CD14-positive monocyte (primary cell): Measurements from ENCODE around the gene UGCG. TPM values are rescaled to one million over a fixed set of nuclear protein-coding genes. Genes with fewer than 3 reads are reported as not detected.

Experiments used
- DNase-seq, 3 donors: peaks; one replicate each; pipeline ENCODE4 v3.0.0-alpha.2; 2011 to 2022
- H2AFZ ChIP-seq: 2 replicates; pipeline ENCODE4 v1.6.0; 2012; ENCODE audit warnings: mild to moderate bottlenecking, low read depth, low read length, inconsistent platforms; ENCODE audit not compliant: insufficient read depth, poor library complexity, severe bottlenecking
- H3K27ac ChIP-seq, 2 donors: 1 replicate in 1 of 2; 2 replicates in 1 of 2; pipeline ENCODE4 v1.5.1; 2012 to 2013; ENCODE audit warnings: low read length in 2 of 2, control low read depth in 1 of 2, inconsistent platforms in 1 of 2, low read depth in 1 of 2, mild to moderate bottlenecking in 1 of 2
- H3K27me3 ChIP-seq, 2 donors: one replicate each; pipeline versions ENCODE4 v1.6.0 to v1.6.1; 2011 to 2013; ENCODE audit warnings: low read length in 2 of 2; ENCODE audit not compliant: control insufficient read depth in 2 of 2, insufficient read depth in 2 of 2
- H3K36me3 ChIP-seq, 2 donors: replicated peaks in 1 of 2; 1 replicate in 1 of 2; 2 replicates in 1 of 2; pipeline versions ENCODE4 v1.5.1 to v1.6.1; 2012 to 2013; ENCODE audit warnings: low read length in 2 of 2, control low read depth in 1 of 2, inconsistent platforms in 1 of 2, mild to moderate bottlenecking in 1 of 2; ENCODE audit not compliant: insufficient read depth in 2 of 2, control insufficient read depth in 1 of 2
- H3K4me1 ChIP-seq, 2 donors: 1 replicate in 1 of 2; 2 replicates in 1 of 2; pipeline versions ENCODE4 v1.5.1 to v1.6.1; 2012 to 2013; ENCODE audit warnings: low read length in 2 of 2, control low read depth in 1 of 2, inconsistent platforms in 1 of 2, mild to moderate bottlenecking in 1 of 2, moderate library complexity in 1 of 2; ENCODE audit not compliant: insufficient read depth in 2 of 2, control insufficient read depth in 1 of 2
- H3K4me2 ChIP-seq: replicated peaks from 2 replicates; pipeline ENCODE3; 2012; ENCODE audit warnings: low read length, moderate library complexity, mild to moderate bottlenecking; ENCODE audit not compliant: poor library complexity, severe bottlenecking; ENCODE audit errors: extremely low read depth
- H3K4me3 ChIP-seq, 3 experiments: fragments of 200-600 bp in 1 of 3; sonication (generic) in 1 of 3; replicated peaks in 1 of 3; 1 replicate in 2 of 3; 2 replicates in 1 of 3; pipeline ENCODE4 v1.5.1; 2011 to 2013; ENCODE audit warnings: low read length in 3 of 3, mild to moderate bottlenecking in 3 of 3, control low read depth in 2 of 3, low read depth in 2 of 3, inconsistent platforms in 1 of 3, moderate library complexity in 1 of 3
- H3K79me2 ChIP-seq: 2 replicates; pipeline ENCODE4 v1.6.0; 2012; ENCODE audit warnings: mild to moderate bottlenecking, control low read depth, inconsistent platforms, low read length, moderate library complexity; ENCODE audit not compliant: insufficient read depth
- H3K9ac ChIP-seq: 2 replicates; pipeline ENCODE4 v1.6.0; 2017; ENCODE audit warnings: low read length, mild to moderate bottlenecking; ENCODE audit not compliant: insufficient read depth, poor library complexity, severe bottlenecking
- H3K9me3 ChIP-seq, 2 donors: replicated peaks in 1 of 2; 1 replicate in 1 of 2; 2 replicates in 1 of 2; pipeline versions ENCODE4 v1.5.1 to v1.6.1; 2012 to 2013; ENCODE audit warnings: low read length in 2 of 2, control low read depth in 1 of 2; ENCODE audit not compliant: control insufficient read depth in 1 of 2, insufficient read depth in 1 of 2
- H4K20me1 ChIP-seq: 2 replicates; pipeline ENCODE4 v1.6.0; 2012; ENCODE audit warnings: mild to moderate bottlenecking, low read length, control low read depth, moderate library complexity; ENCODE audit not compliant: insufficient read depth
- H3K27ac Mint-ChIP-seq, 7 donors: one replicate each; pipeline ENCODE4 v1.8.0; 2020; ENCODE audit warnings: mild to moderate bottlenecking in 7 of 7, mixed read lengths in 7 of 7, moderate library complexity in 6 of 7, inconsistent platforms in 2 of 7
- H3K27me3 Mint-ChIP-seq, 3 donors: one replicate each; pipeline ENCODE4 v1.8.0; 2021 to 2022; ENCODE audit warnings: low read depth in 3 of 3, mild to moderate bottlenecking in 3 of 3, mixed read lengths in 3 of 3, moderate library complexity in 3 of 3, inconsistent platforms in 1 of 3
- H3K36me3 Mint-ChIP-seq, 2 donors: one replicate each; pipeline ENCODE4 v1.8.0; 2020; ENCODE audit warnings: mixed read lengths in 2 of 2, inconsistent platforms in 1 of 2, mild to moderate bottlenecking in 1 of 2
- H3K4me1 Mint-ChIP-seq: one replicate; pipeline ENCODE4 v1.8.0; 2020; ENCODE audit warnings: mild to moderate bottlenecking, mixed read lengths
- H3K4me3 Mint-ChIP-seq, 2 donors: one replicate each; pipeline ENCODE4 v1.8.0; 2020; ENCODE audit warnings: mild to moderate bottlenecking in 2 of 2, mixed read lengths in 2 of 2, moderate library complexity in 1 of 2
- H3K9me3 Mint-ChIP-seq, 7 donors: one replicate each; pipeline ENCODE4 v1.8.0; 2020 to 2022; ENCODE audit warnings: mixed read lengths in 7 of 7, mild to moderate bottlenecking in 6 of 7, moderate library complexity in 6 of 7, inconsistent platforms in 2 of 7
- WGBS: methylation state at CpG from one replicate; pipeline ENCODE4 v1.1.5; 2013; ENCODE audit warnings: missing lambda C conversion rate; ENCODE audit not compliant: insufficient coverage; 5-methylcytosine and 5-hydroxymethylcytosine counted together
- intact Hi-C, 2 donors: fragments of 100-400 bp; cut with micrococcal nuclease; formaldehyde crosslinking; loops; one replicate each; pipeline versions ENCODE4 v1.15.0 to v1.15.1; 2023
- polyA plus RNA-seq, 3 donors: library from polyadenylated mRNA; depleted of rRNA in 1 of 3; unstranded in 2 of 3; stranded (reverse) in 1 of 3; fragments of 300-500 nt in 2 of 3; fragments of >200 nt in 1 of 3; fragmentation: Illumina TruSeq in 2 of 3; gene quantifications; 1 replicate in 2 of 3; 2 replicates in 1 of 3; pipeline ENCODE4 v1.2.3, GENCODE V29; 2012 to 2021
- TF ChIP-seq, protein P1 (sequence below): fragments of 200-600 bp; IDR thresholded peaks from one replicate; pipeline ENCODE4 v1.8.0; 2022; ENCODE audit warnings: antibody characterized with exemption, mild to moderate bottlenecking

Gene UGCG
- polyA plus RNA-seq, 3 donors, result 2.7 to 7.9 (median 4.1) TPM

DNA sequence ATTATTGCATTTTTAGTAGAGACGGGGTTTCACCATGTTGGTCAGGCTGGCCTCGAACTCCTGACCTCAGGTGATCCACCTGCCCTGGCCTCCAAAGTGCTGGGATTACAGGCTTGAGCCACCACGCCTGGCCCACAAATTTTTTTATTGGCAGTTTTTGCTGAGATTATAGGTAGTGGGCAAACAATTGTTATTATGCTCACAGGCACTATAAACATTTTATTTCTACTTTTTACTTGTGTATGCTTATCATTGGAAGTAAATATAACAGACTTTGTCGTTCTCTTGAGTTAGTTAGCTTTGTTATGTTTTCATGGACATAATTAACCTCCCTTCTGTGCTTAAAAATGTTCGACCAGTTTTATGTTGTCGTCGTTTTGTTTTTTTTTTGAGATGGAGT, 23.9 kb downstream of the UGCG start:
- Mint-ChIP-seq H3K9me3 (peaks cover 0 to 2% (median 0%) of the 10 kb centered on the region in 7 donors), H3K4me1 (peaks cover 3% of the 10 kb centered on the region), H3K27ac (no peak overlapping the region), H3K36me3 (peaks cover 23 to 48% of the 10 kb centered on the region in 2 donors), H3K4me3 (no peak overlapping the region), H3K27me3 (no peaks in the 10 kb centered on the region)
- Histone ChIP-seq H3K27me3 (no peaks in the 10 kb centered on the region), H2AFZ (no peak overlapping the region), H3K9me3 (no peaks in the 10 kb centered on the region), H4K20me1 (peaks cover under 1% of the 10 kb centered on the region), H3K79me2 (peaks cover 3% of the 10 kb centered on the region), H3K36me3 (peaks cover 3 to 18% of the 10 kb centered on the region in 2 donors), H3K27ac (no peak overlapping the region), H3K4me2 (no peak overlapping the region), H3K9ac (no peak overlapping the region), H3K4me1 (no peaks in the 10 kb centered on the region), H3K4me3 (no peak overlapping the region)
- TF ChIP-seq, protein P1, sequence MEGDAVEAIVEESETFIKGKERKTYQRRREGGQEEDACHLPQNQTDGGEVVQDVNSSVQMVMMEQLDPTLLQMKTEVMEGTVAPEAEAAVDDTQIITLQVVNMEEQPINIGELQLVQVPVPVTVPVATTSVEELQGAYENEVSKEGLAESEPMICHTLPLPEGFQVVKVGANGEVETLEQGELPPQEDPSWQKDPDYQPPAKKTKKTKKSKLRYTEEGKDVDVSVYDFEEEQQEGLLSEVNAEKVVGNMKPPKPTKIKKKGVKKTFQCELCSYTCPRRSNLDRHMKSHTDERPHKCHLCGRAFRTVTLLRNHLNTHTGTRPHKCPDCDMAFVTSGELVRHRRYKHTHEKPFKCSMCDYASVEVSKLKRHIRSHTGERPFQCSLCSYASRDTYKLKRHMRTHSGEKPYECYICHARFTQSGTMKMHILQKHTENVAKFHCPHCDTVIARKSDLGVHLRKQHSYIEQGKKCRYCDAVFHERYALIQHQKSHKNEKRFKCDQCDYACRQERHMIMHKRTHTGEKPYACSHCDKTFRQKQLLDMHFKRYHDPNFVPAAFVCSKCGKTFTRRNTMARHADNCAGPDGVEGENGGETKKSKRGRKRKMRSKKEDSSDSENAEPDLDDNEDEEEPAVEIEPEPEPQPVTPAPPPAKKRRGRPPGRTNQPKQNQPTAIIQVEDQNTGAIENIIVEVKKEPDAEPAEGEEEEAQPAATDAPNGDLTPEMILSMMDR, result no peak
- 100% methylated on average over 4 of the region's 7 CpGs for WGBS
- no peak for DNase-seq
- intact Hi-C loops, result no loop called here

GRCh38 chr9:111922324-111923013, 25.9 kb downstream of the UGCG start:
- no peak for DNase-seq
- H3K9me3 ChIP-seq, result no peaks in the 10 kb centered on the region
- no peak overlapping the region for H3K27ac Mint-ChIP-seq
- H3K36me3 ChIP-seq, result peaks cover 3 to 13% of the 10 kb centered on the region in 2 donors
- TF ChIP-seq, protein P1, result no peak
- H3K79me2 ChIP-seq, result no peaks in the 10 kb centered on the region
- H3K4me3 Mint-ChIP-seq, result no peak overlapping the region
- H3K27ac ChIP-seq, result no peak overlapping the region
- H2AFZ ChIP-seq, result no peak overlapping the region
- H3K4me1 Mint-ChIP-seq, result peaks cover 12% of the 10 kb centered on the region
- H3K4me2 ChIP-seq, result no peak overlapping the region
- no peaks in the 10 kb centered on the region for H3K27me3 ChIP-seq
- H3K9ac ChIP-seq, result no peak overlapping the region
- peaks cover 19 to 39% of the 10 kb centered on the region in 2 donors for H3K36me3 Mint-ChIP-seq
- no peak overlapping the region for H3K4me3 ChIP-seq
- intact Hi-C loops, result no loop called here
- H4K20me1 ChIP-seq, result no peaks in the 10 kb centered on the region
- no peaks in the 10 kb centered on the region for H3K27me3 Mint-ChIP-seq
- H3K9me3 Mint-ChIP-seq, result peaks cover 0 to 2% (median 0%) of the 10 kb centered on the region in 7 donors
- peaks cover 10 to 13% of the 10 kb centered on the region in 2 donors for H3K4me1 ChIP-seq
